HG03442 (cell line): ENCODE results near the gene HIRIP3.
"Not testable (repeated sequence)": the region's sequence is repeated elsewhere in the genome, so short reads cannot be mapped to it uniquely, and the experiment has no call there.

Source experiments
- ATAC-seq: cut with Tn5 transposase; IDR thresholded peaks from one replicate; pipeline ENCODE4 v1.9.1; 2021; ENCODE audit warnings: mild to moderate bottlenecking, moderate library complexity; ENCODE audit not compliant: unreplicated experiment

The HIRIP3 gene, protein sequence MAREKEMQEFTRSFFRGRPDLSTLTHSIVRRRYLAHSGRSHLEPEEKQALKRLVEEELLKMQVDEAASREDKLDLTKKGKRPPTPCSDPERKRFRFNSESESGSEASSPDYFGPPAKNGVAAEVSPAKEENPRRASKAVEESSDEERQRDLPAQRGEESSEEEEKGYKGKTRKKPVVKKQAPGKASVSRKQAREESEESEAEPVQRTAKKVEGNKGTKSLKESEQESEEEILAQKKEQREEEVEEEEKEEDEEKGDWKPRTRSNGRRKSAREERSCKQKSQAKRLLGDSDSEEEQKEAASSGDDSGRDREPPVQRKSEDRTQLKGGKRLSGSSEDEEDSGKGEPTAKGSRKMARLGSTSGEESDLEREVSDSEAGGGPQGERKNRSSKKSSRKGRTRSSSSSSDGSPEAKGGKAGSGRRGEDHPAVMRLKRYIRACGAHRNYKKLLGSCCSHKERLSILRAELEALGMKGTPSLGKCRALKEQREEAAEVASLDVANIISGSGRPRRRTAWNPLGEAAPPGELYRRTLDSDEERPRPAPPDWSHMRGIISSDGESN

GRCh38 chr16:29995324-29995910, at the start of gene HIRIP3:
Gene HIRIP3 (minus strand): TSS chr16:29995617. CDS start chr16:29995605, 12 bp downstream.
- ATAC-seq = peak; percentile 45

DNA sequence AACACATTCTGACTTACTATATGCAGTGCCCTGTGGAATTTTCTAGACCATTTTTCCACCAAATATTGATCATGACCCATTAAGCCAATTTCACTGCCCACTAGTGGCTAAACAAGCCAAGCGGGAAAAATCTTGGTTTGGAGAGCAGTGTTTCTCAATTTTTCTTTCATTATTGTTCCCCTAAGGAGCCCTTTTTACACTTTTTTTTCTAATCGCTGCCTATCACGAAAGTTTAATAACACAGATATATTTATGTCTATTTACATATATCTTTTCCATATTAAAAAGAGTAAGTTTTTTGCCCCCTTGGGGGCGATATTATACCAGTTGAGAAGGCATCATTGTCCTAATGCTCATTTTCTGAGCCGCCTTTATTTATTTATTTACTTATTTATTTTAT, 46.4 kb upstream of the HIRIP3 start:
- ATAC-seq = no peak

DNA sequence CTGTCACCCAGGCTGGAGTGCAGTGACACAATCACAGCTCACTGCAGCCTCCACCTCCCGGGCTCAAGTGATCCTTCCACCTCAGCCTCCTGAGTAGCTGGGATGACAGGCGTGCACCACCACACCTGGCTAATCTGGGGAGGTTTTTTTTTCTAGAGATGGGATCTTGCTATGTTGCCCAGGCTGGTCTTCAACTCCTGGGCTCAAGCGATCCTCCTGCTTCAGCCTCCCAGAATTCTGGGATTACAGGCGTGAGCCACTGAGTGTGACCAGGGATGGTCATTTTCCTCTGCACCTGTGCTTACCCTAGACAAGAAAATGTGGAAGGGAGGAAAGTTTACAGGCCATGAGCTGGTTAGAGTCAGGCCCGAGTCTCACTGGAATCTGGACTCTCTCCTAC, 45.3 kb upstream of the HIRIP3 start:
- not testable (repeated sequence) for ATAC-seq

DNA sequence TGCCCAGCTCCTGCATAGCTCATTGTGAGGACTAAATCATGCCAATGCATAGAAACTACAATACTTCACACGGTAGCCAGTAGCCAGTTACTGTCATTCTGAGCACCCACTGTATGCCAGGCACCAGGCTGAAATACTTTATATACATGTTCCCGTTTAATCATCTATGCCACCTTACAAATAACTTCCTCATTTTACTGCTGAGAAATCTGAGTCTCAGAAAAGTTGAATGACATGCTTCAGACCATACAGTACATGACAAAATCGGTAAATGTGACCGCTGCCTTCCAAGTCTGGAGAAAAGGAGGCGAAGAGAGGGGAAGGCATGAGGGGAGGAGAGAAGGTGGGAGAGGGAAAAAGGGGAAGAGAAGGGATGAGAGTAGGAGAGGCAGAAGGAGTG, 44.8 kb upstream of the HIRIP3 start:
- ATAC-seq = no peak

- ATAC-seq = no peak
Measured at GRCh38 chr16:30033270-30033669, 37.9 kb upstream of the HIRIP3 start.

DNA sequence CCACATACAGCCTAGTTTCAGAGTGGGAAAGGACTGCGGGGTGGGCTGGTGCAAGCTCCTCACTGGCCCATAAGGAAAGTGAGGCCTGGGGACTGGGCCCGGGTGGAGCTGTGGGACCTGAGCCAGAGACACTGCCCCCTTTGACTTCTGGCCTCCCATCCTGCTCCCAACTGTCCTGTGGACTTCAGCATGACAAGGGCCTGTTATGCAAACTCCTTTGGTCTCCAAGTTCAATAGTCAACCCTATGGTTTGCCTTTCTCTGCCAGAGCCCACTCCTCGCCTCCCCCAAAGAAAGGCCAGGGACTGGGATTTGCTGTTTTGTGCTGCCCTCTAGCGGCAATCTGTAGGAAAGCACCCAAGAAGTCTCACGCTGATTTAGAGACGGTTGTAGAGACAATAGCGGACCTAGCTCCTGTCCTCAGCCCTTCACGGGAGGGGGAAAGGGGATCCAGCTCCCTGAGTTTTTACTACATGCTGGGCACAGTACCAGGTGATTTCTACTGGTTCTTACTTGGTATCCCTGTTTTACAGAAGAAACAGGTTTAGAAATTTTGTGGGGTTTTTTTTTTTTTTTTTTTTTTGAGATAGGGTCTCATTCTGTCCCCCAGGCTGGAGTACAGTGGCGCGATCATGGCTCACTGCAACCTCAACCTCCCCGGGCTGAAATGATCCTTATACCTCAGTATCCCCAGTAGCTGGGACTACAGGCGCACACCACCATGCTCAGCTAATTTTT, 36.8 kb upstream of the HIRIP3 start:
- ATAC-seq = no peak

DNA sequence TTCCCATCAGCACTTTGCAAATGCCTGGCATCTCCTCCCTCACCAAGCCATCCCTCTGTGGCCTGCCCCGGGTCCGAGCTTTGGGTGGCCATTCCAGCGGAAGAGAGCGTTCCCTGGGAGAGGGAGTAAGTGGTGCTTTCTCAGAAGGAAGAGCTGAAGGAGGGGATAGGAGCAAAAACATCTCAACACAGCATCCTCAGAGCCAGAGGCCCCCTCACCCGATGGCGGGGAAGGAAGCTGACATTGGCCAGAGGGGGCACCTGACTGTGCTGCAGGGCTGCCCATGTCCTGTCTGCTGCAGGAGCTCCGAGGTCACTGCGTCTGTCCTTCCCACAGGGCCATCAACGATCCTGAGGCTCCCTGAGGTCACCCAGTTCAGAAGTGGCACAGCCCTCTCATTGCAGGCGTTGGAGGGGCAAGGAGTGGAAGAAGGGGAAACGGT, 36.1 kb upstream of the HIRIP3 start:
- no peak for ATAC-seq

GRCh38 chr16:30030841-30031413, 35.5 kb upstream of the HIRIP3 start, which contains the start of gene TLCD3B:
Gene TLCD3B (minus strand): TSS chr16:30031271. CDS start chr16:30030527, 744 bp downstream.
- no peak for ATAC-seq

- ATAC-seq = no peak
Measured at GRCh38 chr16:30030011-30030685, 34.7 kb upstream of the HIRIP3 start.

DNA sequence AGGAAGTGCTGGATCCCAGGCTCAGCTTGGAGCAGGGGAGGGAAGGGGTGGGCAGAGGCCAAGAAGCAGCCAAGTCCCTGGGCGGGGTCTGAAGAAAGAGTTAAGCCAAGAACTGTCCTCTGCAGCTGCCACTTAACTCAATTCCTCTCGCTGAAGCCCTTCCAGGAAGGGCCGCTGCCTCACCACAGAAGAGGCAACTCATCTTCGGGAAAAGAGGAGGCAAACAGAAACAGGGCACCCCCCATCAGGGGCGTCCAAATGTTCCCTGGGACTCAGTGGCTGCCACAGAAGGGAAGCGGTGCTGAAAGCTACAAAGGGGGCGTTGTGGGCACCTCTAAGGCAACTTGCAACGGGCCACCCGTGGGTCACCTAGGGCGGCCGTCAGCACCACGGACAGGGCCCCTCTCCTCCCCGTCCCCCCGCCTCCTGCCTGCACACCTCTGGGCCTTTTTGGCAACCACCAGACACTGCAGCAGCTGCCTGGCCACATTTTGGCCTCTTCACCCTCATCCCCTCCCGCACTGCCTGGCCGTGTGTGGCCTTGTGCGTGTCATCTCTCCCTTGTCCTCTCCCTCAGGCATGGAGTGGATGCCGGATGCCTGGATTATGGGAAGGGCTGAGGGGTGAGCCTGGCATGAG, 33.1 kb upstream of the HIRIP3 start:
- no peak for ATAC-seq

GRCh38 chr16:30027588-30028437, 32.4 kb upstream of the HIRIP3 start:
- no peak for ATAC-seq

- ATAC-seq = no peak
Measured at GRCh38 chr16:30026449-30026848, 31.0 kb upstream of the HIRIP3 start.

DNA sequence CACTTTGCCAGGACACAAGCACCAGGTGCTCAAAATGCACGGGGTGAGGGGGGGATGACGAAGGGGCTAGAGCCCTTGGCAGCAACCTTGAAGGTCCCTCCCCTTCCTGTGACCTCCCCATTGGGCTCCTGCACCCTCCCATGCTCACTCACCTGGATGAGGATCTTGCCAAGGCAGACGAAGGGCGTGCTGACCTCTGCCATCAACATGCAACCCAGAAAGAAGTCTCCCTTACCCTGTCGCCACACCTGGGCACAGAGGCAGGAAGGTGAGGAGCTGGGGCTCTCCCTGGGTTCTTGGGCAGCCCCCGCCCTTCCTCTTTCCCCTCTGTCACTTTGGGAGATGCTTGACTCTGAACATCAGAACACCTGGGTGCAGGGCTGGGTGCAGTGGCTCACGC, 30.2 kb upstream of the HIRIP3 start:
- ATAC-seq = no peak

- ATAC-seq = no peak
Measured at GRCh38 chr16:30025156-30025555, 29.7 kb upstream of the HIRIP3 start.

DNA sequence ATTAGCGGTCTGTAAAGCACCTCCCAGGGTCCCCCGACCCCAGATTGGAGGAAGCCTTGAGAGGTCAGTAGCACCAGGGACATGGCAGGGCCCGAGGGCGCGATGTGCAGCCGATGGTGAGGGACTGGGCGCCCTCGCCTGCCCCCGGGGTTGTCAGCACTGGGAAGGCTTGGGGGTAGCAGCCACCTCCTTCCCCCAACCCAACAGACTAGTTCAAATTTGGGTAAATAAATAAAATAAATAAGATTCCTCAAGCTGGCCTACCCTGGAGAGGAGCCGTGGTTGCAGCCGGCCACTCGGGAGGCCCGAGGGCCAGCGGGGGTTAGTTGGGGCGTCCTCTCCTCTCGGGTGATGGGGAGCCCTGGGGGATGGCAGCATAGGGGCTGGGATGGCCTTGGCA, 29.0 kb upstream of the HIRIP3 start:
- ATAC-seq = no peak

GRCh38 chr16:30023586-30023985, 28.2 kb upstream of the HIRIP3 start:
- ATAC-seq = no peak

DNA sequence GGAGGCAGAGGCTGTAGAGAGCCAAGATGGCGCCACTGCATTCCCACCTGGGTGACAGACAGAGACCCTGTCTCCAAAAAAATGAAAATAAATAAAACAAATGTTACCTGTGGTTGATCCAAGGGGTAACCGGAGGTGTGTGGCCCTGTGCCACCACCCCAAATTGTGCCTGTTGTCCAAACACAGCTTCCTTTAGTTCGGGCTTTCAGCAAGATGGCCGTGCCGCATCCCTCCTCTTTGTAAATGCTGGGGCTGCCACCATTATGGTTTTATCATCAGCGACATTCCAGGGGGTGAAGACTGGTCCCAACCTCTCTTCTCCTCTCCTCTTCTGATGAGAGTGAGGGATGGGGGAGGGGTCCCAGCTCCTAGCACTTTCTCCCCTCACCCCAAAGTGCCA, 27.5 kb upstream of the HIRIP3 start, which contains the start of gene C16orf92:
C16orf92 (plus strand) TSS at position 312 of the 400 bp plus-strand sequence. CDS start 143 bp downstream, outside the sequence.
- no peak for ATAC-seq

GRCh38 chr16:30018731-30019158, 23.3 kb upstream of the HIRIP3 start:
- ATAC-seq = no peak

GRCh38 chr16:30017937-30018336, 22.5 kb upstream of the HIRIP3 start:
- not testable (repeated sequence) for ATAC-seq
